Measurements from ENCODE around the gene UNC13B. TPM values are rescaled to one million over a fixed set of nuclear protein-coding genes. Genes with fewer than 3 reads are reported as not detected.

The UNC13B gene
- total RNA-seq, 2 donors from 2014 or later, result 27.3 to 29.1 TPM

DNA sequence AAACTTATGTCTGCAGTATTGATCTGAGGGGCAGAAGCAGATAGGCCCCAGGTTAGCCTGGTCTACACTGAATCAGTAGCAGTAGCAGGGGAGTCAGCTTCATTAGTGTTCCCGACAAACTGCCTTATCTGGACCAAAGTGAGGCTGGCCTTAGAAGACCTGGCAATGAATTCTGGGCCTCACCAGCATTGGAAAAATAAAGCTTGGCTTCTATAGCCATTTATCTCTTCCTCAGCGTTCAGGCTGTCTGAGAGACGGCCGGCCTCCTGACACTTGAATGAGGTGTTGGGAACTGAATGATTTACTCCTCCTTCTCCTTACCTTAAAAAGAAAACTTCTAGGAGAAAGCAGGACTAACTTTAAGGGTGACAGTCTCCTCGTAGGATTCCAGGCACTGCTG is 186.3 kb downstream of the UNC13B start:
- no peak for DNase-seq (ENCODE audit: low spot score)

GRCh38 chr9:35349287-35349990 is 187.6 kb downstream of the UNC13B start:
- intact Hi-C loops (cut with DNase I), result no loop called here

More for the DNA sequence above, 186.3 kb downstream of the UNC13B start:
- intact Hi-C loops (cut with DNase I), result no loop called here

DNA sequence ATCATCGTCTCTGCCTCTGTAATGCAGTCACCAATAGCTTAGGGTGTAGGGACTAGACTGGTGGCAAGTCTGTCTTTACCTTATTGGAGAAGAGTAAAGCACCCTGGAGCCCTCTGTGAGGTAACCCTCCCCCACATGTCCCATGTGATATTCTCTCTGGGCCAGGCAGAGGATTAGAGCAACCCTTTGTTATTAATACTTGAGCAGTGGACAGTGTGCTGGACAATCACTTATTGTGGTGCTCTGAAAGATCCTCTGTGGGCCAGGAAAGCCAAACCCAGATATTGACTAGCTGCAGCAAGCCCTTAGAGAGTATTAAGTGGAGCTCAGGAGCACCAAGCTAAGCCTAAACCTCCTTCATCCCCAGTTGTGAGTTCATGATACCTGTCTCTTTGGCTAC is 188.4 kb downstream of the UNC13B start:
- DNase-seq (ENCODE audit: low spot score), result no peak
- intact Hi-C loops (cut with DNase I), result no loop called here

More at GRCh38 chr9:35349287-35349990, 187.6 kb downstream of the UNC13B start:
- DNase-seq (ENCODE audit: low spot score), result no peak

GRCh38 chr9:35350827-35351549 is 189.2 kb downstream of the UNC13B start:
- no peak for DNase-seq (ENCODE audit: low spot score)
- intact Hi-C loops (cut with DNase I), result no loop called here

DNA sequence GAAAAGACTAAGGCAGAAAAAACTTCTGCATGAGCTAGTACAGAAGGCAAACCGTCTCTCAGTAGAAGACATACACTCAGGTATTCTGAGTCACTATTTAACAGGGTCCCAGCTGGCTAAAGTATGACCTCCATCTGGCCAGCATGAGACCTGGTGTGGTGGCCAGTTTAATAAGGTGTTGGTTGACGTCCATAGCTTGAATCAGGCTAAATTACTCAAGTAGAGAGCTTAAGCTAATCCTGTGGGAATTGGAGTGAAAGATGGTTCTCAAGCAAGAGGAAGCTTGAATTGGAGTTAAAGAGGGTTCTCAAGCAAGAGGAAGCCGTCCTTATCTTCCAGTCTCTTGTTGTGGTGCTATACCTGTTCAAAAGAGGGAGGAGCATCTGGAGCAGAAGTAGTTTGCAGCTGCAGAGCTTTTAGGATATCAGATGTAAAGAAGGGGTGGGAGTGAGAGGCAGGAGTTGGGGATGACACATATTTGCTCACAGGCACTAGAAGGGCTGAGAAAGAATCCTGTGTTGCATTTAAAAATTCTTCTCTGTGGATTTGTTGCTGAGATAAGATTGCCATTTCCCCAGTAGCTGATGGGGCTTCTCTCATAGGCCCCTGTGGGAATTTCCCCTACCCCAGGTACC is 192.0 kb downstream of the UNC13B start:
- intact Hi-C loops (cut with DNase I), result no loop called here
- DNase-seq (ENCODE audit: low spot score), result no peak

GRCh38 chr9:35355939-35356338 is 194.1 kb downstream of the UNC13B start:
- no peak for DNase-seq (ENCODE audit: low spot score)
- intact Hi-C loops (cut with DNase I), result no loop called here

DNA sequence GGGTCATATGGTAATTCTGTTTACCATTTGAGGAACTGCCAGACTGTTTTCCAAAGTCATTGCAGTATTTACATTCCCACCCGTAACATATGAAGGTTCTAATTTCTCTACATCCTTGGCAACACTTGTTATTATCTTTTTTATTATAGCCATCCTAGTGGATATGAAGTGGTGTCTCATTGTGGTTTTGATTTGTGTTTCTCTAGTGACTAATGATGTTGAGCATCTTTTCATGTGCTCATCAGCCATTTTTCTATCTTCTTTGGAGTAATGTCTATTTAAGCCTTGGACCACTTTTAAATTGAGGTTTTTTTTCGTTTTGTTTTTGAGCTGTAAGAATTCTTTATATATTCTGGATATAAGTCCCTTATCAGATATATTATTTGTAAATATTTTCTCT is 195.3 kb downstream of the UNC13B start:
- intact Hi-C loops (cut with DNase I), result no loop called here
- no peak for DNase-seq (ENCODE audit: low spot score)

DNA sequence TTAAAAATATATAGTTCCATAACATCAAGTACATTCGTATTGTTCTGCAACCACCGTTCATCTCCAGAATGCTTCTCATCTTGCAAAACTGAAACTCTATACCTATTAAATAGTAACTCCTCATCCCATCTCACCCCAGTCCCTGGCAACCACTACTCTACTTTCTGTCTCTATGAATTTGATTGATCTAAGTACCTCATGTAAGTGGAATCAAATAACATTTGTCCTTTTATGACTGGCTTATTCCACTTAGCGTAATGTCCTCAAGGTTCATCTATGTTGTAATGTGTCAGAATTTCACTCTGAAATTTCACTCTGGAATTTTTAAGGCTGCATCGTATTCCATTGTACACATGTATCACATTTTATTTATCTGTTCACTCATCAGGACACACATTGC is 196.0 kb downstream of the UNC13B start:
- DNase-seq (ENCODE audit: low spot score), result no peak
- intact Hi-C loops (cut with DNase I), result no loop called here

DNA sequence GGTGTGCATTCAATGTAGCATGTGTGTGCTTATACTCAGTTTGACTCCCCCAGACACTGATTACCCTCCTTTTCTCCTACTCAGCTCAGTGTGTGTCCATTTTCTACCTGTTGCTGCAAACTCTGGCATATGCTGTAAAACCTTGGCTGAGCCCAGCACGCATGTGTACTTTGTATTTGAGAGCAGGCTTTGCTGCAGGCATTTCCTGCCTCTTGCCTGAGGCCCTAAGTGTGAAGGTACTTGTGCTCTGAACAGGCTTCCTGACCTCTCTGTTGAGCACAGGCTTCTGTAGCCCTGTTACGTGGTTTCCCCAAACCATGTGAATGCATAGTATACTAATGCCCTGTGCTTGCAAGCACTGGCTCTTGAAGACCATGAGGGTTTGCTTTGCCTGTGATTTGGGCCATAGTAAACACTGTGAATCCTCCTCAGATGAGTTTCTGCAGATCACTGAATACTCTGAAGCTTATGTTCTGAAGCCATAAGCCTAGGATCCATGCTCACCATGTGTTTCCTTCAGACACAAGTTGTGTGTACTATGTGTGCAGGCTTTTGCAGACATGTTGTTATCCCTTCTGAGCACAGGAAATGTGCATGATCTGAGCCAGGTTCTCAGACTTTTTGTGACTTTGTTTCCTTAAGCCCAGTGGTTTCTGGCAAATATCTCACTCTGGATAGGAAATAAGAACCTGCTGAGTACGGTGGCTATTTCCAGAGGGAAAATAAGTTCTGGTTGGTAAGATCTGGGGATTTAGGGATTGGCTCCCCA is 203.2 kb downstream of the UNC13B start:
- no peak for DNase-seq (ENCODE audit: low spot score)
- intact Hi-C loops (cut with DNase I), result no loop called here

DNA sequence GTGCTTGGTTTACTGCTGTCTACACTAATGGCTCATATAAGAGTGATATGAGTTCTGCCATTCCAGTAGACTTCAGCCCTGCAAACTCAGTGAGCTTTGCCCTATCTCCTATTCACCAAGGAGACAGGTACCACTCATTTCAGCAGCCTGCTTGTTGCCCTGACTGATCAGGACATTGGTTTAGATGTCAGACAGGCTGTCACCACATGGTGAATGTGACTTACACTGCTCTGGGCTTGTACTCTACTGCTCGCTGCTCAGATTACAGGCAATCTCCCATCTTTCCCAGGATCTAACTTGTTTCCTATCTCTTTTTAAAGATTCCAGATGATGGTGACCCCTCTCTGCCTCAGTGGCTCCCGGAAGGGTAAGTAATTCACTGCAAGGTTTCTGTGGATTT is 204.8 kb downstream of the UNC13B start:
- intact Hi-C loops (cut with DNase I), result no loop called here
- no peak for DNase-seq (ENCODE audit: low spot score)

DNA sequence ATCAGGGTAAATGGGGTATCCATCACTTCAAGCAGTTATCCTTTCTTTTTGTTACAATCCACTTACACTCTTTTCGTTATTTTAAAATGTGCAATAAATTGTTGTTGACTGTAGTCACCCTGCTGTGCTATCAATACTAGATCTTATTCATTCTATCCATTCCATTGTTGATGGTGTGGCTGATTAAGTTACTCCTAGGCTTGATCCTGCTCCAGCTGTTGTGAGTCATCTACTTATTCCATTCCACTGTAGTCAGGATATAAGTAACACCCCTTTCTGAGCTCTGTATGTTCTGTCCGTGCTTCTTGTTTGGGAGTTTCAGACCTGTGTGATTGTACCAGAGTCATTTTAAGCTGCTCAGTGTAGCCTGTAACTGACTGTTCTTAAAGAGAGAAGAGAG is 205.6 kb downstream of the UNC13B start:
- intact Hi-C loops (cut with DNase I), result no loop called here
- DNase-seq (ENCODE audit: low spot score), result no peak

- intact Hi-C loops (cut with DNase I), result no loop called here
- DNase-seq (ENCODE audit: low spot score), result no peak
Measured at GRCh38 chr9:35370241-35370640, 208.4 kb downstream of the UNC13B start.

DNA sequence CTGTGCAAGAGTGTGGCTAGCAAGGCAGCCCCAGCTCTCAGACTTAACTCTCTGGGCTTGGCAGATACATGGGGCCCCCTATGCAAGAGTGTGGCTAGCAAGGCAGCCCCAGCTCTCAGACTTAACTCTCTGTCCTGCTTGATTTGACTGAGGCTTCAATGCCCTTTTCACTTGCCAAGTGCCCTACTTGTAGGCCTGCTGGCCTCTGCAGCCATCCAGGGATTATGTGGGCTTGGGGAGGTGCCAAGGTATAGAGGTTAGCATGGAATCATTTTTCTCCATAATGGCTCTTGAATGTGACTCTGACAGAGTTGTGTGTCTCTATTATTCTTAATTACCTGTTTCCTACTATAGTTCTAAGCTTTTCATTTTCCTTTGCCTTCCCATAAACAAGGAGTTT is 212.6 kb downstream of the UNC13B start:
- intact Hi-C loops (cut with DNase I), result no loop called here
- no peak for DNase-seq (ENCODE audit: low spot score)

GRCh38 chr9:35374910-35375309 is 213.1 kb downstream of the UNC13B start:
- no peak for DNase-seq (ENCODE audit: low spot score)

DNA sequence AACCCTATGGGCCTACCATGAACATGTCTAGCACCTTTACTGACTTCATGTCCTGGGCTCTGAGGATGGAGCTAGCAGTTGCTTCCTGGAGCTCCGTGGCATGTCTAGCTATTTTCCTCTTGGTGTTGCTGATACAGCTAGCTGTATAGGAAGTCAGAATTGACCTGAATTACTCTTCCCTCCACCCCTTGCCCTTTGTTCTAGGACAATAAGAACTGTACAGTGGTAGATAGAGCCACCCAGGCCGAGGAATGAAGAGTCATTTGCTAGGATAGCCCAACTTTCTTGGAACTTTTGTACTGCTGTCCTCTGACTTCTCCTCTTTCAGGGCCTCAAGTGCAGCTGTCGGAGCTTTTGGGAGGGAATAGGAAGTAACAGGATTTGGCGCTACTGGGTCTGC is 218.2 kb downstream of the UNC13B start:
- intact Hi-C loops (cut with DNase I), result loop anchor here in 1 of 2 donors (10.0 kb wide), 1 partner anchor 85 kb away; no protein-coding TSS in a partner anchor
- no peak for DNase-seq (ENCODE audit: low spot score)

More at GRCh38 chr9:35374910-35375309, 213.1 kb downstream of the UNC13B start:
- intact Hi-C loops (cut with DNase I), result no loop called here

GRCh38 chr9:35380619-35381018 is 218.8 kb downstream of the UNC13B start:
- intact Hi-C loops (cut with DNase I), result loop anchor here in 1 of 2 donors (10.0 kb wide), 1 partner anchor 84 kb away; no protein-coding TSS in a partner anchor
- no peak for DNase-seq (ENCODE audit: low spot score)

DNA sequence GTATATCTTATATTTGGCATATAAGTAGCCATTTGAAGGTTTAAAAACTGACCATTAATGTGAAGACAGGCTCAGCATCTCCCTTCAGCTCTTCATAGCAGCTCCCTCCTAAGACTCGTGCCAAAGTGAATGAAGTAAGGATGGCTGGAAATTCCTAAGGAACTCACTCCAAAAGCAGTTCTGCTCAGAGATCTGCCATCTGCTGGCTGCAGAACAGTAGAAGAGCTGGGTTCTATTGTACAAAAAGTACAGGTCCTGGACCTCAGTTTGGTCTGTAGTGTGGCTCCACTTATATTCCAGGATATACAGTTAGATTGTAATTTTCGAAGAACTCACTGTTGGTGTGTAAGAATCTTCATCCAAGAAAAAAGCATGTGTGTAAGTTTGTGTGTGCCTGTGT is 223.2 kb downstream of the UNC13B start:
- DNase-seq (ENCODE audit: low spot score), result no peak
- intact Hi-C loops (cut with DNase I), result loop anchor here in 1 of 2 donors (10.0 kb wide), 1 partner anchor 80 kb away; no protein-coding TSS in a partner anchor

DNA sequence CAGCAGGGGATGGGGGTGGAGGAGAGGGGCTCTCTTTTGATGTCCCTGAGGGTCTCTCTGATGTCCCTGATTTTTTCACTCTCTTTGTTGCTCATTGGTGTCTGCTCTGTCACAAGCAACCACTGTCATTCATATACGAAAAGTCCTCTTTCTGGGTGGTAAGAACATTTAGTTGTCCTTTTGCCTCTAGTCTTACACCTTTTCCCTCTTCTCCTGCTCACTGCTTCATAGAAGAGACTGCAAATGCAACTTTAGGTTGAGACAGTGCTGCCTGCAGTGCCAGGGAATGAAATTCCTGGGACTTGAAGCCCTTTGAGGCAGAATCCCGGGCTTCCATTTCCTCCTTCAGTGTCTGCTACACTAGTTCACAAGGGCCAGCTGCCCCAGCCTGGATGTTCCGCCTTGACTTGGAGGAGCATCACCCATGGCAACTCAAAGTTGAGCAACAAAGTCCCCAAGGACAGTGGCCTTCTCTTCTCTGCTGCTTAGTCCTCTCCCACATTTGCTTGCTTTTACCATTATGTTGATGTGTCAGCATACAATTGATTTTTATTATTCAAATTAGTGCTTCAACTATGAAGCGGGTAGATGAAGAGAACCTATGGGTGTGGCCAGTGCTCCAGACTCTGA is 233.4 kb downstream of the UNC13B start:
- DNase-seq (ENCODE audit: low spot score), result no peak

GRCh38 chr9:35395706-35396101 is 233.9 kb downstream of the UNC13B start:
- intact Hi-C loops (cut with DNase I), result no loop called here
- no peak for DNase-seq (ENCODE audit: low spot score)

More for the DNA sequence above, 233.4 kb downstream of the UNC13B start:
- intact Hi-C loops (cut with DNase I), result no loop called here

Data from posterior vena cava (tissue), 2 donors.